H1 (cell line): Measurements from ENCODE around the gene IL17RD.

Experiments
- FOSL1 ChIP-seq: IDR thresholded peaks from 2 replicates; pipeline ENCODE4 v1.6.1; 2011; ENCODE audit warnings: mild to moderate bottlenecking, low read depth, low read length, moderate library complexity; ENCODE audit not compliant: insufficient read depth
- POLR2AphosphoS5 ChIP-seq: IDR thresholded peaks from 2 replicates; pipeline ENCODE4 v1.6.1; 2011; ENCODE audit warnings: low read depth, low read length
- RFX5 ChIP-seq: IDR thresholded peaks from 2 replicates; pipeline ENCODE4 v1.6.1; 2011; ENCODE audit warnings: low read depth, low read length, improper control_type of control experiment, borderline replicate concordance
- SRF ChIP-seq: IDR thresholded peaks from 2 replicates; pipeline ENCODE4 v1.6.1; 2011; ENCODE audit warnings: mild to moderate bottlenecking, low read depth, low read length, moderate library complexity
- TEAD4 ChIP-seq: IDR thresholded peaks from 2 replicates; pipeline ENCODE4 v1.6.1; 2012; ENCODE audit warnings: low read depth, low read length, inconsistent platforms, mixed read lengths
- TF ChIP-seq, protein P1 (sequence below): IDR thresholded peaks from 2 replicates; pipeline ENCODE4 v1.6.1; 2012; ENCODE audit warnings: inconsistent platforms
- TF ChIP-seq, protein P2 (sequence below), 3 experiments: IDR thresholded peaks; 1 replicate in 2 of 3; 2 replicates in 1 of 3; pipeline versions ENCODE4 v1.5.1 to v1.6.1; 2011; ENCODE audit warnings: low read length in 3 of 3, mild to moderate bottlenecking in 3 of 3, inconsistent platforms in 2 of 3, low read depth in 1 of 3, moderate library complexity in 1 of 3; ENCODE audit not compliant: insufficient read depth in 1 of 3; ENCODE audit errors: control extremely low read depth in 1 of 3

DNA sequence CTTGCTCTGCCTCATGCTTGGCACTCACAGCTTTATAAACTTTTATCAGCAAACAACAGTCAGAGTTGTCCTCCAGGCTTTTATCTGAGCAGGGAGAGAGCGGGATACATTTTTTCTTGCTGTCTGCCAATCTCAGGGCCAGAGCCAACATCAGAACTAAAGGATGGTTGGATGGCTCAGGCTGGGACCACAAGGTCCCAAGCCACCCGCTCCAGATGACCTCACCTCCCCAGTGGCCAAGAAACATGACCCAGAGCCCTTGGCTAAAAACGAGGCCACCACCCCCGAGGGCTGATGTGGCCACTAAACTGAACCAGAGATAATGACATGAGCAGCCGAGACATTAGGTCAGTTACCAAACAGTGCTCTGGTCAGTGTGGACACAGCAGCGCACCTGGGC, 123.5 kb downstream of the IL17RD start:
- TF ChIP-seq TEAD4 (no peak), SRF (no peak), RFX5 (no peak), POLR2AphosphoS5 (no peak), FOSL1 (no peak)
- TF ChIP-seq, protein P1, sequence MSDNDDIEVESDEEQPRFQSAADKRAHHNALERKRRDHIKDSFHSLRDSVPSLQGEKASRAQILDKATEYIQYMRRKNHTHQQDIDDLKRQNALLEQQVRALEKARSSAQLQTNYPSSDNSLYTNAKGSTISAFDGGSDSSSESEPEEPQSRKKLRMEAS: no peak
- TF ChIP-seq, protein P2, sequence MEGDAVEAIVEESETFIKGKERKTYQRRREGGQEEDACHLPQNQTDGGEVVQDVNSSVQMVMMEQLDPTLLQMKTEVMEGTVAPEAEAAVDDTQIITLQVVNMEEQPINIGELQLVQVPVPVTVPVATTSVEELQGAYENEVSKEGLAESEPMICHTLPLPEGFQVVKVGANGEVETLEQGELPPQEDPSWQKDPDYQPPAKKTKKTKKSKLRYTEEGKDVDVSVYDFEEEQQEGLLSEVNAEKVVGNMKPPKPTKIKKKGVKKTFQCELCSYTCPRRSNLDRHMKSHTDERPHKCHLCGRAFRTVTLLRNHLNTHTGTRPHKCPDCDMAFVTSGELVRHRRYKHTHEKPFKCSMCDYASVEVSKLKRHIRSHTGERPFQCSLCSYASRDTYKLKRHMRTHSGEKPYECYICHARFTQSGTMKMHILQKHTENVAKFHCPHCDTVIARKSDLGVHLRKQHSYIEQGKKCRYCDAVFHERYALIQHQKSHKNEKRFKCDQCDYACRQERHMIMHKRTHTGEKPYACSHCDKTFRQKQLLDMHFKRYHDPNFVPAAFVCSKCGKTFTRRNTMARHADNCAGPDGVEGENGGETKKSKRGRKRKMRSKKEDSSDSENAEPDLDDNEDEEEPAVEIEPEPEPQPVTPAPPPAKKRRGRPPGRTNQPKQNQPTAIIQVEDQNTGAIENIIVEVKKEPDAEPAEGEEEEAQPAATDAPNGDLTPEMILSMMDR (IDR thresholded peaks at IDR 0.05; ENCODE audit: control extremely low read depth in 1 of 3, insufficient read depth in 1 of 3, low read depth in 1 of 3, low read length in 3 of 3): no peak
